Stimulated activated CD8-positive, alpha-beta memory T cell treated with anti-CD3 and anti-CD28 coated beads, Interleukin-4, amount 100 ng/mL, for 48 hours (primary cell): ENCODE data around the gene PVALEF.
A peak's percentile ranks its signal among the peaks of the same experiment; 100 is the strongest.

ENCODE experiments used
- DNase-seq: peaks from one replicate; pipeline ENCODE4 v3.0.0-alpha.2; 2020

Gene PVALEF

GRCh38 chr17:81165246-81166032 is at the start of gene PVALEF:
Gene PVALEF (plus strand): TSS chr17:81165507. CDS start chr17:81181227, 15,720 bp downstream.
- DNase-seq = no peak

DNA sequence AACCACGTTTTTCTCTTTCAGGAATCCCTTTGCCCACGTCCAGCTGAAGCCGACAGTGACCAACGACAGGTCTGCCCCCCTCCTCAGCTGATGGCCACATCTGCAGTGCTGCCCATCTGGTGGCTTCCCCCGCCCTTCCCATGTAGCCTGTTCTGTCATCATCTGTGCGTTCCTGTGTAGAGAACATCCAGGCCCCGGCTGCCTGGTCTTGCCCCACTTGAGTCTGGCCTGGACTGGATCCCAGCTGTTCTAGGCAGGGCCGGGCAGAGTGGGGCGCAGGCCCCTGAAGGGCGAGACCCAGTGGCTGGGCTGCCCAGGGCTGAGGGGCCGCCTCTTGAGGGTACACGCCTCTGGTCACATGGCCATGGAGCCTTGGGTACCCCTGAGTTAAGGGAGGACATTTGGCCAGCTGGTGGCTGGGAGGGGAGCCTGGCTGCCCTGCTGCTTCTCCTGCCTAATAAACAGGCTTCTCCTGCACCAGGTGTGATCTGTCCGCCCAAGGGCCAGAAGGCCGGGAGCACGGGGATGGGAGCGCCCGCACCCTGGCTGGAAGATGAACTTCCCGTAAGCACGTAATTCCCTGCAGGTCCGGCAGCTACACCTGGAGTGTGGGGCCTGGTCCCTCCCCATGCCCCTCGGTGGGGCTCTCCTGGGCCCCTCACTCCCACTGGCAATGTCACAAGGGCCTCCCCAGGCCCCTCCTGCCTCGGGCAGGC is 49.4 kb upstream of the PVALEF start:
- no peak for DNase-seq

DNA sequence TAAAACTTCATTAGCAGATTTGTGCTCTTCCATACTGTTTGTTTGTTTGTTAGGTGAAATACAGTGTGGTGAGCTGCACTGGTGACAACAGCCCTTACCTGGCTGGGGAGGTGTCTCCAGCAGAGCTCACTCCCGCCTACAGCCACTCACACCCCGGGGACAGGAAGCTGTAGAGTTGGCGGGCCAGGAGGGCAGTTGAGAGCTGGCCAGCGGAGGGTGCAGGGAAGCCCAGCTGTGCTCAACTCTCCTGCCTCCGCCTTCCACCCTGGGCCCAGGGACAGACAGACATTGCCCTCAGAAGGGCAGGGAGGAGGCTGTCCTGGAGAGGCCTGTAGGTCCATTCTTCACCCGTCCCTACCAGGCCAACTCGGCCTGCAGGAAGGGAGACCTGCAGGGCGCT is 48.6 kb upstream of the PVALEF start:
- no peak for DNase-seq

- DNase-seq = no peak
Measured at GRCh38 chr17:81117672-81118198, 47.6 kb upstream of the PVALEF start.

- DNase-seq = no peak
Measured at GRCh38 chr17:81118308-81119221, 46.7 kb upstream of the PVALEF start.

DNA sequence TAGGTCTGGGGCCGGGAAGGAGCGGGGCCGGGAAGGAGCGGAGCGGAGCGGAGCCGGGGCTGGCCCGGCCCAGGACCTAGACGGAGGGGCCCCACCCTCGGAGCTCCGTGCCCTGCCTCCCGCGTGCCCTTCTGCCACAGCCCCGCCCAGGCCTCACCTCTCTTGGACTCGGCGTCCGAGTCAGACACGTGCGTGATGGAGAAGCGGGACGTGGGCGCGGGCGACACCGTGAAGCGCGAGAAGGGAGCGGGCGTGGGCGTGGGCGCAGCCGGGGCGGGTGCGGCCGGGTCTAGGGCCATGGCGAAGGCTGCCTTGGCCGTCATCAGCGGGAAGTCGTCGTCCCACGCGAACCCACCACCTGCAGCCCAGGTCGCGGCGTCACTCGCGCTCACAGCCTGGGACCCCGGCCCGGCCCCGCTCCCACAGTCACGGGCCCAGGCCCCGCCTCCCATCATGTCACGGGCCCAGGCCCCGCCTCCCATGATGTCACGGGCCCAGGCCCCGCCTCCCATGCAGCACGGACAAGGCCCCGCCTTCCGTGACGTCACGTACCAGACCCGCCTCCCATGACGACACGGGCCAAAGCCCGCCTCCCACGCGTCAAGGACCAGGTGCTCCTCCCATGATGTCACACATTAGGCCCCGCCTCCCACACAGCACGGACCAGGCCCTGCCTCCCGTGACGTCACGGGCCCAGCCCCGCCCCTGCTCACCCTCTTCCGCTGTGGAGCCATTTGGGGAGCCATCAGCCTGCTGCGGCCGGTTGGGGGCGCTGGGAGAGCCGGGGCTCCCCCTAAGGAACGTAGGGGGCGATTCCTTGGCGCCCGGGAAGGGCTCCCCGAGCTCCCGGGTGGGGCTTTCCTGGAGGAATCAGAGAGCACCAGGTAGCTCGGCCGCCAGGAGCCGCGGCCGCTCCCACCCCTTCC is 45.8 kb upstream of the PVALEF start:
- peak; percentile 95 for DNase-seq

GRCh38 chr17:81120149-81120484 is 45.2 kb upstream of the PVALEF start:
- DNase-seq = no peak

- no peak for DNase-seq
Measured at GRCh38 chr17:81120695-81121621, 44.3 kb upstream of the PVALEF start.

DNA sequence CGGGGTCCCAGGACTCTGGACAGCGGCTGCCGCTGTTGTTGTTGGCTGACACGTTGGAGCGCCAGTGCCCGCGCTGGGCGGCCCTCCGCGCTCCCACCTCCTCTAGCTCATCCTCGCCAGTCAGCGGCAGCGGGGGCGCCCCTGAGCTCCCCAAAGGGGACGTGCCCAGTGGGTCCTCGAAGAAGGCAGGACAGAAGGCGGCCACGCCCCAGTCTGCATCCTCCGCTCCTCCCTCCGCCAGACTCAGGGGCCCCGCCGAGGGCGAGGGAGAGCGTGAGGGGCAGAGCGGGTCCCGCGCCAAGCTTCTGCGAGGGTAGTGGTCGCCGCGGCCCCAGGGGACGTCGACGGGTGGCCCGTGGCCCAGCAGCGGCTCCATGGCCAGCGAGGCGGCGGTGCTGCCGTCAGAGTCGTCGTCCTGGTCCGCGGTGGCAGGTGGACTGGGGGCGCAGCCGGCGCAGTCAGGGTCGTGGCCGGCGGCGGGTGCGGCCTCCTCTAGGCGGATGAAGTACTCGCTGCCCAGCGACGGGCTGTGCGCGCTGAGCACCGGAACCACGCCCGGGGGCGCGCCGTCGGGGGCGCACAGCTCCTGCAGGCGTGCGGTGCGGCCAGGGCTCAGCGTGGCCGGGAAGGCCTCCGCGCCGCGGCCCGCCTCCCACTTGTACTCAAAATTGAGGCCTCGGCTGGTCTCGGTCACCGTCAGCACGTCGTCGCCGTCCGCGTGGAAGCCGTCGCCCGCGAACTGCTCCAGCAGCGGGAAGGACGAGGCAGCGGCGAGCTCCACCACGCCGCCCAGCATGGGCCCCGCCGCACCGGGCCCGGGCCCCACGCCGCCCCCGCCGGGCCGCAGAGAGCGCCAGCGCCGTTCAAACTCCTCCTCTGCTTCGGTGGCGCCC is 43.2 kb upstream of the PVALEF start:
- no peak for DNase-seq

- DNase-seq = no peak
Measured at GRCh38 chr17:81123052-81124048, 42.0 kb upstream of the PVALEF start.

GRCh38 chr17:81124377-81124776 is 40.9 kb upstream of the PVALEF start:
- DNase-seq = no peak

GRCh38 chr17:81125573-81126081 is 39.7 kb upstream of the PVALEF start:
- DNase-seq = no peak

DNA sequence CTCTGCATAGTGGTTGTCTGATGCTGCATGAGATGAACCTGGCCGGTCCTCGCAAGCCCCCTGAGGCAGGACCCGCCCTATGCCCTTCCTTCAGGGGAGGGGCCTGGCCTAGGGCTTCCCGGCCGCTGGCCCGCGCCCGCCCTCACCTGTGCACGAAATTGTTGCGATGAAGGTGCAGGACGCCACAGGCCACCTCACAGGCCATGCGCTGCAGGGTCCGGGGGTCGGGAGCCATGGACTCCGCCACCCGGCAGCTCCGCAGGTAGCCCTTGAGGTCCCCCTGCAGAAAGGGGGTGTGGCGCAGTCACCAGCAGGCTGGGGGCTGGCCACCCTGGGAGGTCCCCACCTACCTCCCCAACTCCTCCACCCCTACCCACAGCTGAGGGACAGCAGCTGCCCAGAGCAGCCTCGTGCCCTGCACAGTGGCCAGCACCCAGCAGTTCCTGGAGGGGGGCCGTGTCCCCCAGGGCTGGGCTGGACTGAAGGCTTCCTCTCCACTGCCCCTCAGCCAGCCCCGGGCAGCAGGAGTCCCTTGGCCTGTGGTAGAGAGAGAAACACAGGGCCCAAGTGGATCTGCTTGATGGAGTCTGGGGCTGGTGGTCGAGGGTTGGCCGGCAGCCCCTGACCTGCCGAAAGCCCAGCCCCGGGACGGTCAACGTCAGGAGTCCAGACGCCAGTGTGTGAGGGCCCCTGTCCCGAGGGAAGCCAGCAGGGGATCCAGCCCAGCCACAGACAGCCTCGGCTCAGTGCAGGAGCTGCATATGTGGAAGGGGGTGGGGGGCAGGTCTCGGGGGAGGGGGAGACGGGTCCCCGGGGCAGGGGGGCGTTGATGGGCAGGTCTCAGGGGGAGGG is 38.8 kb upstream of the PVALEF start:
- no peak for DNase-seq

GRCh38 chr17:81127133-81127455 is 38.2 kb upstream of the PVALEF start:
- no peak for DNase-seq

DNA sequence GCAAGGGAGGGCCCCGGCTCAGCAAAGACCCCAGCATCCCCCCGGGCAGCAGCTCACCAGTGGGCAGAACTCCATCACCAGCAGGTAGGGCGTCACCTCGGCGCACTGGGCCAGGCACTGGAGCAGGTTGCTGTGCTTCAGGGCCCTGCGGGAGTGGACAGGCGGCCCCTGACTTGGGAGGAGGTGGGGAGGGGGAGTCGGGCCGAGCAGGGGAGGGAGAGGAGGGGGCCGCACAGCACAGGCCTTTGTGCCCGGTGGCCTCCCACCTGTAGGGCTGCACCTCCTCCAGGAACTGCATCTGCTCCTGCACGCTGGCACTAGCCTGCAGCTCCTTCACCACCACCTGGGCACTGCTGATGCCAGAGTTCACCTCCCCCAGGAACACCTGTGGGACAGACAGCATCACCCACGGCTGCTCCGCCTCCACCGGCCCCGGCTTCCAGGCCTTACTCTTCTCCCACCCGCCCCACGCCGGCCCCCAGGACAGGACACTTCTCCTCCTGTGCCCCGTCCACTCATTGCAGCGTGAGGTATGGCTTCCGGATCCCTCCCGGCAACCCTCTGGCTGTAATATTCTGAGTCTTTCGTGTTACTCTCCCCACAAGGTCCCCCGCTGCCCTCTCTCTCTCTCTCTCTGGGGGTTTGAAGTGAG is 37.7 kb upstream of the PVALEF start:
- no peak for DNase-seq

DNA sequence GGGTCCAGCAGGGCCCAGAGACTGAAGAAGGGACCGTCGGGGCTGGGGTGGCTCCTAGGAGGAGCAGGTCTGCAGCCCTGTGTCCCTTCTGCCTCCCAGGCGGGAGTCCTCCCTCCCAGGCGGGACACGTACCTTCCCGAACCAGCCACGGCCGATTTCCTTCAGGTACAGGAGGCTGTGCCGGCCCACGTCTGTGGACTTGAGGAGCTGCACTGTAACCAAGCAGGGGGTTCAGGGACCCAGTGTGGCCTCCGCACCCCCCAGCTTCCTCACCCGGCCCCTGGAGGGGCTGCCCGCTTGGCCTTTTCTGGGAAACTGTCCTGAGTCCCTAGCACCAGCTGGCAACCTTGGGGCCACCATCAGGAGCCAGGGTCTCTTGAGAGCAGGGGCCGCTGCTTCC is 37.0 kb upstream of the PVALEF start:
- no peak for DNase-seq

DNA sequence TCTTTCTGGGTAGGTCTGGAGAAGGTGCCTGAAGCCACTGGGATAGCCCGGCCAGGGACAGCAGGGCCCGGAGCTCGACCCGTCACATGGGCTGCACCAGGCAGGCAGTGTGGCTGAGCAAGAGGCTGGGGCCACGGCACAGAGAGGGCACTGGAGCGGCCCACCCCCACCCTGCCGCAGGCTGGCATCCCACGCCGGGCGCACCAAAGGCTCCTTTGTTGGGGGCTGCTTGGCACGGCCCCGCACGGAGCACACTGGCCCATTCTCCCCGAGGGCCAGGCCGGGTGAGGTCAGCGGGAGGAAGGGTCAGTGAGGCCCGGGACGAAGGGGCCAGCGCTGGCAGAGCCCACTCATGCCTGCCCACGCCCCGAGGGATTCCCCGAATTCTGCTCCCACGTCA is 36.5 kb upstream of the PVALEF start:
- DNase-seq = no peak
